Effector memory CD8-positive, alpha-beta T cell (primary cell): Measurements from ENCODE around the gene CUL1.
"Not testable (repeated sequence)": the region's sequence is repeated elsewhere in the genome, so short reads cannot be mapped to it uniquely, and the experiment has no call there.

Source experiments
- ATAC-seq: fragments of 150-1000 bp; cut with Tn5 transposase; replicated peaks from 2 replicates; pipeline ENCODE4 v1.10.0; 2021; ENCODE audit warnings: mild to moderate bottlenecking, moderate library complexity
- DNase-seq, 3 experiments: peaks; one replicate each; pipeline ENCODE4 v3.0.0; 2021
- H3K27ac Mint-ChIP-seq, 2 donors: one replicate each; pipeline ENCODE4 v1.8.0; 2022; ENCODE audit warnings: mild to moderate bottlenecking in 2 of 2, mixed read lengths in 2 of 2, moderate library complexity in 2 of 2
- H3K27me3 Mint-ChIP-seq, 2 donors: one replicate each; pipeline ENCODE4 v1.8.0; 2022; ENCODE audit warnings: mixed read lengths in 2 of 2
- H3K36me3 Mint-ChIP-seq: one replicate; pipeline ENCODE4 v1.8.0; 2022; ENCODE audit warnings: mild to moderate bottlenecking, moderate library complexity, mixed read lengths; ENCODE audit not compliant: insufficient read depth
- H3K4me1 Mint-ChIP-seq, 2 donors: one replicate each; pipeline ENCODE4 v1.8.0; 2022; ENCODE audit warnings: low read depth in 2 of 2, mixed read lengths in 2 of 2
- H3K4me3 Mint-ChIP-seq, 2 donors: one replicate each; pipeline ENCODE4 v1.8.0; 2022; ENCODE audit warnings: mild to moderate bottlenecking in 2 of 2, mixed read lengths in 2 of 2, moderate library complexity in 2 of 2
- H3K9me3 Mint-ChIP-seq, 2 donors: one replicate each; pipeline ENCODE4 v1.8.0; 2022; ENCODE audit warnings: mixed read lengths in 2 of 2

CUL1 gene

GRCh38 chr7:148699782-148700629 lies 1.3 kb downstream of the CUL1 start:
- no peak for ATAC-seq
- peaks cover 39 to 57% of the 10 kb centered on the region in 2 donors for H3K4me1 Mint-ChIP-seq
- H3K9me3 Mint-ChIP-seq = no peaks in the 10 kb centered on the region
- no peak for DNase-seq
- H3K4me3 Mint-ChIP-seq = peak overlapping the region; percentile 88 to 91
- H3K36me3 Mint-ChIP-seq = peaks cover 17% of the 10 kb centered on the region
- peak overlapping the region; percentile 84 to 93 for H3K27ac Mint-ChIP-seq
- H3K27me3 Mint-ChIP-seq = no peaks in the 10 kb centered on the region

DNA sequence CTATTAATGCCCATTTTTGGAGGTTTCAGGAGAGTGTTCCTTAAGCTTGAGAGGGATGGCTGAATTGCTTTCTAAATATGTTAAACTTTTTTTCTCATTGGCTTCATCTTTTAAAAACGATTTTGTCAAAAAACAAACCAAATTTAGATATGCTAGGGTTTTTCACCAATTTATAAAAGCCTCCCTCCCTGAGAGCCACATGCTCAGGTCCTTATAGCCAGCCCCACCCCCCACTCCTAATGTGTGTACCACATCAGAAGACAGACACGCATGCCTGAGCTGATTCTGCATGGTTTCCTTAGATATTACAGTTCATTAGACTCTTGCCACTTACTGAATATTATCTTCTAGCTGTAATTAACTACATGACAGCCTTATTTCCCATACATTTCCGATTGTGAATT lies 2.0 kb downstream of the CUL1 start:
- Mint-ChIP-seq H3K4me3 (peak overlapping the region; percentile 88 to 91), H3K4me1 (peaks cover 41 to 62% of the 10 kb centered on the region in 2 donors)
- DNase-seq = peak in 1 of 3 experiments; percentile 16

DNA sequence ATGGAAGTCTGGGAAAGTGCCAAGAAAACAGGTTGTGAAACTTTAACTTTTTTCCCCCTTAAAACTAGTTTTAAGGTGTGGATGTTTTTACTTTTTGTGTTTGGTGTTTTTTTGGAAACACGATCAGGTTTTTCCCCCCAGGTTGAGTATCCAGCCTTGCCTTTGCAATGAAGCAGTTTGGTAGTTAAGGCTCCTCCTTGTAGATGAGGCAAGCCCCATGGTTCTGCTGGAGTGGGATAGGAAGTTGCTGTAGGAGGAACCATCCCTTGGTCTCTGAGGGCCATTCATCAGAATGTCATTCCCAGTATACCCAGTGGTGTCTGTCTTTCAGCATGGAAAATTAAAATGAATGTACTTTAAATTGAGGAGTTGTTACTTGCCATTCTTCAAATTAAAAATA lies 2.7 kb downstream of the CUL1 start:
- no peak for ATAC-seq
- H3K36me3 Mint-ChIP-seq = peaks cover 17% of the 10 kb centered on the region
- H3K27me3 Mint-ChIP-seq = no peaks in the 10 kb centered on the region
- DNase-seq = no peak
- H3K9me3 Mint-ChIP-seq = no peaks in the 10 kb centered on the region
- peak overlapping the region; percentile 88 to 91 for H3K4me3 Mint-ChIP-seq
- H3K27ac Mint-ChIP-seq = no peak overlapping the region
- H3K4me1 Mint-ChIP-seq = peaks cover 43 to 68% of the 10 kb centered on the region in 2 donors

More for the DNA sequence above, 2.0 kb downstream of the CUL1 start:
- no peaks in the 10 kb centered on the region for H3K27me3 Mint-ChIP-seq
- no peaks in the 10 kb centered on the region for H3K9me3 Mint-ChIP-seq
- H3K27ac Mint-ChIP-seq = peak overlapping the region; percentile 84 to 93
- no peak for ATAC-seq
- H3K36me3 Mint-ChIP-seq = peaks cover 17% of the 10 kb centered on the region

DNA sequence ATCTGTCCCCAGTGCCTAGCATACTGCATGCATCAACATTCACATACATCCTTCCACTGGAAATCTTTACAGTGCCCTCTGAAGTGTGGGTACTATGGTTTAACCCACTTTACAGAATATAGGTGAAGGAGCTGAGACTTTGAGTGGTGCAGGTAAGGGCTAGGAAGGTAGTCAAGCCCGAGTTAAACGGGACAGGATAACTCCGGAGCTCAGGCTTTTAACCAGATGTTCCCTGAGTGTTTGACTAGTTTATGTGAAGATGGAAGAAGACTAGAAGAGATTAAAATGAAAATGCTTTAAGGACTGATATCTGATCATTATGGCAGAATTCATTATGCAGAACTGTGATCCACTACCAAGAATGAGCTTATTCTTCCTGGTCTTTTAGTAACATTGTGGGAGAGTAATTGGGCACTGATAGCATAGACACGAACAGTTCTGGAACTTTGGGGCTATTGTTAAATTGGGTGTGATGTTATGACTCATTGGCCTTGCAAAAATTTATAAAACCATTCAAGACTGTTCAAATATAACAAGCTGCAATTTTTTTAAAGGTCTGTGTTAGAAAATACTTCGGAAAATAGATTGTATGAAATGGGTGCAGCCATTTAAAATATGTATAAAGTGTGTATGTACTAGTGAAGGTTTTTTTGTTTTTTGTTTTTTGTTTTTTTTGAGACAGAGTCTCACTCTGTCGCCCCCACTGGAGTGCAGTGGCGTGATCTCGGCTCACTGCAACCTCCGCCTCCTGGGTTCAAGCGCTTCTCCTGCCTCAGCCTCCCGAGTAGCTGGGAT lies 4.4 kb downstream of the CUL1 start:
- peaks cover 43 to 68% of the 10 kb centered on the region in 2 donors for H3K4me1 Mint-ChIP-seq
- H3K27ac Mint-ChIP-seq = no peak overlapping the region
- peaks cover 15% of the 10 kb centered on the region for H3K36me3 Mint-ChIP-seq
- no peaks in the 10 kb centered on the region for H3K9me3 Mint-ChIP-seq
- no peaks in the 10 kb centered on the region for H3K27me3 Mint-ChIP-seq
- no peak for ATAC-seq
- DNase-seq = no peak
- peak overlapping the region; percentile 4 to 39 for H3K4me3 Mint-ChIP-seq

GRCh38 chr7:148703671-148703962 lies 4.9 kb downstream of the CUL1 start:
- not testable (repeated sequence) for ATAC-seq, H3K9me3 Mint-ChIP-seq, DNase-seq, H3K27me3 Mint-ChIP-seq, H3K27ac Mint-ChIP-seq
- H3K4me3 Mint-ChIP-seq = peak overlapping the region in 1 of 2 donors; percentile 31
- H3K4me1 Mint-ChIP-seq = peaks cover 48 to 73% of the 10 kb centered on the region in 2 donors
- peaks cover 13% of the 10 kb centered on the region for H3K36me3 Mint-ChIP-seq

DNA sequence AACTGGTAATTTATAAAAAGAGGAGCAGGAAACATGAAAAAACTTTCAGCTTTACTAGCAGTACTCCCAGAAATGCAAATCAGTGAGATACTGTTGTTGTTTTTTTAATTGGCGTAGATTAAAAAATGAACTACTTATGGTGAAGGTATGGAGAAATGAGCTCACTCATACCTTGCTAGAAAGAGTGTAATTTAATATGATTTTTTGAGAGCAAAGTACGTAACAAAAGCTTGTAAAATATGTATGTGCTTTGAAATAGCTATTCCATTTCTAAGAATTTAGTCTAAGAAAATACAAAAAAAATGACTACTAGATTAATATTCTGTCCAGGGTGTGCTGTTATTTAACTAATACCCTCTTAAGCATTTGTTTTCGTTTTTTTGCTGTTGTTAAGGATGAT lies 5.5 kb downstream of the CUL1 start:
- Mint-ChIP-seq H3K27me3 (no peaks in the 10 kb centered on the region), H3K36me3 (peaks cover 13% of the 10 kb centered on the region), H3K27ac (no peak overlapping the region), H3K4me1 (peaks cover 48 to 76% of the 10 kb centered on the region in 2 donors), H3K4me3 (no peak overlapping the region), H3K9me3 (no peaks in the 10 kb centered on the region)
- ATAC-seq = no peak
- no peak for DNase-seq

- H3K27me3 Mint-ChIP-seq = no peaks in the 10 kb centered on the region
- no peak for ATAC-seq
- peak overlapping the region in 1 of 2 donors; percentile 1 for H3K4me3 Mint-ChIP-seq
These were observed 6.3 kb downstream of the CUL1 start for GRCh38 chr7:148704970-148705369.

DNA sequence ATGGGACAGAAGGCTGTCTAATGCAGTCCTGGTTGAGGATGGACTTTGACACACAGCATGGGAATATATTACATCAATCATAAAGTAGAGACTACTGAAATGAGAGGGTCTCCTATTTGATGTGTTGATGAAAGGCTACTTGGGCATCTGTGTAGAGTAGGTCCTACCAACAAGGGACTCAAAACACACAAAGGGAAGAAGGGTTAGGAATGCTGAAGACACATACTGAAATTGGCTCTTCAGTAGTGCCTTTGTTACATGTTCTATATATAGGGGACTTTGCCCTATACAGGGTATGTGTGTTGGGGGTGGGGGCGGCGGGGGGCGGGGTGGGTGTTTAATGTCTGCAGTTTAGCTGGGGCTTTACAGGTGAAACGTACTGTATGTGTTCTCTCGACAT lies 7.7 kb downstream of the CUL1 start:
- Mint-ChIP-seq H3K27me3 (no peaks in the 10 kb centered on the region), H3K9me3 (no peaks in the 10 kb centered on the region), H3K4me1 (peaks cover 43 to 73% of the 10 kb centered on the region in 2 donors), H3K36me3 (peaks cover 3% of the 10 kb centered on the region), H3K4me3 (no peak overlapping the region), H3K27ac (peak overlapping the region; percentile 0 to 41)
- ATAC-seq (no peak), DNase-seq (no peak)

More at GRCh38 chr7:148704970-148705369, 6.3 kb downstream of the CUL1 start:
- Mint-ChIP-seq H3K36me3 (peaks cover 11% of the 10 kb centered on the region), H3K9me3 (no peaks in the 10 kb centered on the region), H3K4me1 (peaks cover 49 to 80% of the 10 kb centered on the region in 2 donors), H3K27ac (no peak overlapping the region)
- DNase-seq = no peak

- ATAC-seq (peak; percentile 76), DNase-seq (no peak)
- H3K36me3 Mint-ChIP-seq = peaks cover 13% of the 10 kb centered on the region
- no peaks in the 10 kb centered on the region for H3K9me3 Mint-ChIP-seq
- H3K27me3 Mint-ChIP-seq = no peaks in the 10 kb centered on the region
- H3K27ac Mint-ChIP-seq = peak overlapping the region; percentile 2 to 42
- H3K4me3 Mint-ChIP-seq = peak overlapping the region; percentile 45 to 55
- H3K4me1 Mint-ChIP-seq = peaks cover 41 to 72% of the 10 kb centered on the region in 2 donors
These were observed 9.6 kb downstream of the CUL1 start for GRCh38 chr7:148708026-148708885.

DNA sequence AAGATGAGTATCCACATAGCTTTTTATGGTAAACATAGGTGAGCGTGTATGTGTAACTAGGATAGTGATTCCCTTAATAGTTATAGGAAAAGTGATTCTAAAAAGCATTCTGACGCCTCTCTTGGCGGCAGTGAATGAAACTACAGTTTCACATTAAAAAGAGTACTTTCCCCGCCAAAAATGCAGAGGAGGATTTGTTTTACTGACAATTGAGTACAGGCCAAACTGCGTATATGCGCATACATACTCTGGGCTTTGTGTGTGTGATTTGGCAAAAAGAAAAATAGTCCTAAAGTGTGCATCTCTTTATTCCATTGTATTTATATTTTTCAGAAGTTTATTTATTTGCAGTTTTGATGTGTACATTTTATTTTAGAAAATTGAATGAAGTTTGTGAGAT lies 10.3 kb downstream of the CUL1 start:
- peaks cover 16% of the 10 kb centered on the region for H3K36me3 Mint-ChIP-seq
- peaks cover 41 to 77% of the 10 kb centered on the region in 2 donors for H3K4me1 Mint-ChIP-seq
- no peak overlapping the region for H3K4me3 Mint-ChIP-seq
- DNase-seq (no peak), ATAC-seq (no peak)
- H3K9me3 Mint-ChIP-seq = no peaks in the 10 kb centered on the region
- H3K27ac Mint-ChIP-seq = no peak overlapping the region
- H3K27me3 Mint-ChIP-seq = no peaks in the 10 kb centered on the region

DNA sequence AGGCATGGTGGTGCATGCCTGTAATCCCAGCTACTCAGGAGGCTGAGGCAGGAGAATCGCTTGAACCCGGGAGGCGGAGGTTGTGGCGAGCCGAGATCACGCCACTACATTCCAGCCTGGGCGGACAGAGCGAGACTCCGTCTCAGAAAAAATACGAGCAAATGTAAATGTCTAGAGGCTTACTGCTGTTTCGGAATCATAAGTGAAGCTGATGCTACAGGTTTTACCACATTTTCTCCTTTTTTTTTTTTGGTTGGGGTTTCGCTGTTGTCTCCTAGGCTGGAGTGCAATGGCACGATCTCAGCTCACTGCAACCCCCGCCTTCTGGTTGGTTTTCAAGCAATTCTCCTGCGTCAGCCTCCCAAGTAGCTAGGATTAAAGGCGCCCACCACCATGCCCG lies 11.7 kb downstream of the CUL1 start:
- not testable (repeated sequence) for H3K9me3 Mint-ChIP-seq, H3K27me3 Mint-ChIP-seq, DNase-seq, H3K27ac Mint-ChIP-seq, H3K4me3 Mint-ChIP-seq, ATAC-seq
- H3K36me3 Mint-ChIP-seq = peaks cover 18% of the 10 kb centered on the region
- H3K4me1 Mint-ChIP-seq = peaks cover 49 to 81% of the 10 kb centered on the region in 2 donors

DNA sequence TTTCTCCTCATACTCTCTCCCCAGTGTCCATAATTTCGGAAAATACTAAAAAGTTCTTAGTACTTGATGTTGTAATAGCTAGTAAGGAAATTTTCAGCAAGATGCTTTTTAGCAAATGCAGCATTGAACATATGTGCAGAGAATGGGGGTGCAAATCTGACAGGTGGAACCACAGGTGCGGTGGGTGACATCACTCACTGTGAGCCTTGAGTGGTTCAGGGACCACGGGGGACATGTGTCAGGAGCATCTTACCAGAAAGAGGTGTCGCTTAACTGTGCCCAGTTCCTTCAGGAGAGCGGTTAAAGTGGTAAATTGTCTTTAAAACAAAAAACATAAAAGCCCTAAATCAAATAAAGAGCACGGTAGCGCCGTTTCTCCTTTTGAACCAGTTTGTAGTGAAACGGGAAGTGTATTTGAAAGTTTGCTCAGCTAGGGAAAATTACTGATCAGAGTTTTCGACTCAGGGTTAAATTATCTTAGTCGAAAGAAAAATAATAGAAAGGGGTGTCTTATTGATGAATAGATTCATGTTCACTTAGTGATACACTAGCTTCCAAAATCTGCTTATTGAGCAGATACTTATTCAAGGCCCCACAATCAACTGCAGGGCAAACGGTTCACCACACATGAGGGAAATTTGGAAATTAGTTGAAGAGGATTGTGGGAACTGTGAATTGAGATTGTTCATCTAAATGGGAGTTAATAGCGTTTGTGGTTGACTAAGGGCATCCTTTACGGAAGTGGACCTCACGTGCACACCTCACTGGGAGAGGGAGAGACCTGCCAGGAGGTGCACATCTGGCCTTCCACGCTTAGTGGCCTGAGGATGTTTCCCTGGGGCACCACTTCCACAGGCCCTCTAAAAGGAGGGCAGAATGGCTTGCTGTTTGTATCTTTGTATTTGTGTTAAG lies 12.7 kb downstream of the CUL1 start:
- DNase-seq = no peak
- no peaks in the 10 kb centered on the region for H3K9me3 Mint-ChIP-seq
- H3K4me1 Mint-ChIP-seq = peaks cover 51 to 80% of the 10 kb centered on the region in 2 donors
- peak overlapping the region in 1 of 2 donors; percentile 44 for H3K27ac Mint-ChIP-seq
- H3K27me3 Mint-ChIP-seq = no peaks in the 10 kb centered on the region
- no peak for ATAC-seq
- H3K36me3 Mint-ChIP-seq = peaks cover 20% of the 10 kb centered on the region
- H3K4me3 Mint-ChIP-seq = no peak overlapping the region
